Retinal pigment epithelial cell (primary cell): ENCODE results near the gene KCNE4.

ENCODE experiments used
- DNase-seq: peaks from one replicate; pipeline ENCODE4 v3.0.0-alpha.2; 2010; ENCODE audit warnings: low read depth
- H3K4me3 ChIP-seq: 2 replicates; pipeline ENCODE4 v1.5.1; 2011; ENCODE audit warnings: mild to moderate bottlenecking, low read length, control low read depth, moderate library complexity
- TF ChIP-seq, protein P1 (sequence below): conservative IDR thresholded peaks from 2 replicates; pipeline ENCODE4 v1.5.1; 2011; ENCODE audit warnings: low read depth, low read length, control low read depth, inconsistent platforms

KCNE4 gene

DNA sequence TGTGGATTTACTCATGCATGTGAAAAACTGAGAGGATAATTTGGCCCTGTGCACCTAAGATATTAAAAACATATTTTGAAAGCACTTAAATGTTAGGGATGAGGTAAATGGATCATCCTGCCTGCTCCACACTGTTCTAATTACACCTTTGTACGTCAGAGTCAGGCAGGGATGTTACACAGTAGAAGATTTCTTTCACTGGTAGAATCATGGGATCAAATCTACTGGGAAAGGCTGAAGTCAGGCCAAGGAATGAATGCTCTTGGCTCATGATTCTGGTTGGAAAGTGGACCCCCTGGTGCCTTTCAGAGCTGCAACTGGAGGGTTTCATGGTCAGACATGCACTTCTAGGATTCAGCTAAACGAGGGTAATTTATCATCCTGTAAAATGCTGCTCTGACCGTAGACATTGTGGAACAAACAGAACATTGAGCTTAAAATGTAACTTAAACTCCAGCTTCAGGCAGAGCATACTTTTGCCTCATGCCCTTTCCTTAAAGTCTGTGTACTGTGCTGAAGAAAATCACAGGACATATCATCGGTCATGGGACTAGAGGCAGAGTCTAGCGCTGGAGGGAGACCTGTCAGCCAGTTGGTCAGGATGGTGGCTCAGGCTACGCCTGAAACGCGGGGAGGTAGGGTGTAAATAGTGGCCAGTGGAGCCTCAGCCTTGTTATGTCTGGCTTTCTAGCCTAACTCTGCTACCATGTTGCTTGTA is 4.9 kb downstream of the KCNE4 start:
- TF ChIP-seq, protein P1, sequence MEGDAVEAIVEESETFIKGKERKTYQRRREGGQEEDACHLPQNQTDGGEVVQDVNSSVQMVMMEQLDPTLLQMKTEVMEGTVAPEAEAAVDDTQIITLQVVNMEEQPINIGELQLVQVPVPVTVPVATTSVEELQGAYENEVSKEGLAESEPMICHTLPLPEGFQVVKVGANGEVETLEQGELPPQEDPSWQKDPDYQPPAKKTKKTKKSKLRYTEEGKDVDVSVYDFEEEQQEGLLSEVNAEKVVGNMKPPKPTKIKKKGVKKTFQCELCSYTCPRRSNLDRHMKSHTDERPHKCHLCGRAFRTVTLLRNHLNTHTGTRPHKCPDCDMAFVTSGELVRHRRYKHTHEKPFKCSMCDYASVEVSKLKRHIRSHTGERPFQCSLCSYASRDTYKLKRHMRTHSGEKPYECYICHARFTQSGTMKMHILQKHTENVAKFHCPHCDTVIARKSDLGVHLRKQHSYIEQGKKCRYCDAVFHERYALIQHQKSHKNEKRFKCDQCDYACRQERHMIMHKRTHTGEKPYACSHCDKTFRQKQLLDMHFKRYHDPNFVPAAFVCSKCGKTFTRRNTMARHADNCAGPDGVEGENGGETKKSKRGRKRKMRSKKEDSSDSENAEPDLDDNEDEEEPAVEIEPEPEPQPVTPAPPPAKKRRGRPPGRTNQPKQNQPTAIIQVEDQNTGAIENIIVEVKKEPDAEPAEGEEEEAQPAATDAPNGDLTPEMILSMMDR: no peak
- no peak for DNase-seq
- H3K4me3 ChIP-seq: no peak overlapping the region

GRCh38 chr2:223057569-223057968 is 5.6 kb downstream of the KCNE4 start:
- TF ChIP-seq, protein P1: no peak
- no peak for DNase-seq
- no peak overlapping the region for H3K4me3 ChIP-seq

DNA sequence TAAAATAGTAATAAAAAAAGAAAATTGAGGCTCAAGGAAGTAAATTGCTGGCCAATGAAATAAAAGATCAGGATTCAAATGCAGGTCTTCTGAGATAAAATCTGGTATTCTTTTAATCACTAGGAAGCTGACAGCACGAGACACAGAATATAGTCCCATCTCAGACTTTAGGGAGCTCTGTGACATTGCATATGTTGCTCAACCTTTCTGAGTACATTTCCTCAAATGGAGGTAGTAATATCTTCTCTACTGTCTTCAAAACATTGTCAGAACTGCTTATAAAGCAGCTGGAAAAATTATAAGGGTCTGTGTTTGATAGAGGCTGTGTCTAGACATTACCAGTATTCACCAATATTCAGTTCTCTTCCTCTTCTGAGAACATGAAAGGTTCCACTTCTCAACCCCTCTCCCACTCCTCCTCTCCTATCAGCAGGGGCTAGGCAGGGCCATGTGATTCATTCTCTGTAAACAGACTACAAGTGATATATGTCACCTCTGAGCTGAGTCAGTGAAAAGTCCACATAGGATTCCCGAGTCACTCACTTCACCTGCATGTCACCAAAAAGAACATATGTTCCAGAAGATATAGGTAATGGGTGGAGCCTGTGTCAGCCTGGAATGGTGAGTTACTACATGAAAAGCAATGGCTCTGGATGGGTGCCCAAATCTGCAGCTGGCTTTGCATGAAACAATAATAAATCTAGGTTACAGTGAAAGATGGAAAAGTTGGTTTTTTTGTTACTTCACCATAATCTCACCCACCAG is 7.1 kb downstream of the KCNE4 start:
- TF ChIP-seq, protein P1: no peak
- no peak overlapping the region for H3K4me3 ChIP-seq
- no peak for DNase-seq

DNA sequence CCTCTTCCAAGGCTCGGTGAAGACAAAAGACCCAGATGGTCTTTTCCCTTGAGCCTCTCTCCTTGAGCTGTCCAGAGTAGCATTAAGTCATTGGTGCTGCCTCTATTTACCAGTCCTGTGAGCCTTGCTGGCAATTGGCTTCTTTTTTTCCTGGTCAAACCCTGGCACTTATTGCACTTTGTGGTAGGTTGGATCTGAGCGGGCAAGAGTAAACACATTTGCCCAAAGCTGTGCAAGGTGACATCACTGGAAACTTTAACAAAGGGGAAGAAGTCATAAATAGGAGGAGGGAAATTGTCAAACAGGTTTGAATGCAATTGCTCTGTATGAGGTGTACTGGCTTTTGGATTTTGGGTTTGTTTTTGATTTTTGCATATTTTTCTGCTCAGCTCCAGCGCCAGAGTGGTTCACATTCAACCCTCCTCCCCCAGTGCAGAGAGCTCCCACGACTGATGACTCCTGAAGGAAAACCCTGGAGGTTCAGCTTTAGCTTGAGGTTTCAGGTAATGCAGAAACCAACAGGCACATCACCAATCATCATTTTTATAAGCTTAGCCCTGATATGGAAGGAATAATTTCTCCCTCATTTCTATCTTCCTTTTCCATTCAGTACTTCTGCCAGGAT is 8.3 kb downstream of the KCNE4 start:
- DNase-seq: no peak
- H3K4me3 ChIP-seq: no peak overlapping the region
- TF ChIP-seq, protein P1: no peak

DNA sequence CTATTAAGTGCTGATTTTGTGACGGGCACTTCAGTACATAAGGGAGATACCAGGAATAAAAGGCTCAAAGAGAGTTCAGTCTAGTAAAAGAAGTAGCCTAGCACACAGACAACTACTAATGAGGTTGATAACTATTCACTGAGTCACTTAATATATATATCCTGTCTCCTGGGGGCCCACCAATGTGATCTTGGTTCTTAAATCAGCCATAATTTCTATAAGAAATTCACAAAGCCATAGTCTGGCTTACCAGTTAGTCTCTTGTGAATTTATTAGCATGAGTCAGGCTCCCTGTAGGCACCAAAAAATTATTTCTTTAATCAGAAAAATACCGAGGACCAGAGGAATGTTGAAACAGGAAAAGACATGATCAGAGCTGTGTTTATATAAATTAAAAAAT is 10.4 kb downstream of the KCNE4 start:
- H3K4me3 ChIP-seq: no peak overlapping the region
- TF ChIP-seq, protein P1: no peak
- DNase-seq: no peak

GRCh38 chr2:223065107-223065506 is 13.1 kb downstream of the KCNE4 start:
- DNase-seq: no peak
- TF ChIP-seq, protein P1: no peak
- no peak overlapping the region for H3K4me3 ChIP-seq

DNA sequence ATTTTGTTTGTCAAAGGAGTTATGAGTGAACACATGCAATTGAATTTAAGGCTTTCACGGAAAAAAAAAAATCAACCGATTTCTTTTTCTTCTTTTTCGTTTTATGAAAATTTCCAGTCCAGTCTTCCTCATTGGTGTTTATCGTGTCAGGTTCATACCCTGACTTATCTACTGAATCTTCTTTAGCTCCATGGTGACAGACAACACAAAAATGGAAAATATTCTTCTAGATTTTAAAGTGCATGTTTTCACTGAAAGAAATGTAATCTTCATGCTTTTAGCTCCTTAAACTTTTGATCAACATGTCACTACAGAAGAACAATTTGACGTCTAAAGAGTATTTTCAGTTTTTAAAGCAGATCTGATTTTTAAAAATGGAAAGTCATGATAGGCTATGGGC is 14.7 kb downstream of the KCNE4 start:
- TF ChIP-seq, protein P1: no peak
- no peak for DNase-seq
- H3K4me3 ChIP-seq: no peak overlapping the region
